ENCODE measurements around the gene GRPEL2. TPM values are rescaled to one million over a fixed set of nuclear protein-coding genes. Genes with fewer than 3 reads are reported as not detected.

The GRPEL2 gene
- total and polyA plus RNA-seq, 2 experiments from 2014 or later, result 7.6 to 19.6 TPM

DNA sequence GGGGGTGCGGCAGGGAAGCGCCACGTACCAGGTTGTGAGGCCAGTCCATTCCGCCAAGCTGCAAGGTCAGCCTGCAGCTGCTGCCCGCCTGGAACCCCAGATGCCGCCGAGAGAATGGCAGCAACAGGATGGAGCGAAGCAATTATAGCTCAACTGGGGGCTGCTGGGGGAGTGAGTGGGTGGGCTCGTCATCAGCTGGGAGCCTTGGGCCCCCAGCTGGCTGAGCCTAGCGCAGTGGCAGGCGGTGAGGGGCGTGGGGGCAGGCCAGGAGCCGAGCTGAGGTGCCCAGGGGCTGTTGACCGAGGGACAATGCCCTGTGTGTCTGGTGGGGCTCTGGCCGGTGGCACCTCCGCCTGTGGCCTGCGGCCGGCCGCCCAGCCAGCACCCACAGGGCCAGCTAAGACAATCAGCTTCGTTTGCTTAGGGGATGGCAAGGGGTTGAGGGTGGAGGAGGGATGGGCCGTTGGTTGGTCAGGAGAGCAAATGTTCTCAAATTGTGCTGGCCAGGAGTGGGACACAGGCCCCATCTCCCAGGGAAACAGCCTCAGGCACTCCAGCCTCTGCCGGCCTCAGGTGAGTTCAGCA is 34.0 kb downstream of the GRPEL2 start, which contains the start of gene IL17B:
Gene IL17B, minus strand, starts transcription at position 116 of the 585 bp plus-strand sequence. Its CDS starts 67 bp downstream, at position 49.
- H3K27ac ChIP-seq, result no peak within 1 kb of the TSS
- H3K4me3 ChIP-seq, result no peak within 1 kb of the TSS
- H3K4me1 ChIP-seq (ENCODE audit: insufficient read depth), result no peaks in the 10 kb centered on the region
- no peaks in the 10 kb centered on the region for H3K9me2 ChIP-seq (replicated peaks; ENCODE audit: insufficient read depth)
- no peaks in the 10 kb centered on the region for H3K27me3 ChIP-seq
- no peaks in the 10 kb centered on the region for H3K36me3 ChIP-seq (replicated peaks; ENCODE audit: insufficient read depth, low read depth)
- TF ChIP-seq EZH2phosphoT487 (IDR thresholded peaks at IDR 0.05; ENCODE audit: low read depth, severe bottlenecking, unreplicated experiment) (no peak), EZH2 (IDR thresholded peaks at IDR 0.05; ENCODE audit: borderline replicate concordance) (no peak)
- TF ChIP-seq, protein P1, sequence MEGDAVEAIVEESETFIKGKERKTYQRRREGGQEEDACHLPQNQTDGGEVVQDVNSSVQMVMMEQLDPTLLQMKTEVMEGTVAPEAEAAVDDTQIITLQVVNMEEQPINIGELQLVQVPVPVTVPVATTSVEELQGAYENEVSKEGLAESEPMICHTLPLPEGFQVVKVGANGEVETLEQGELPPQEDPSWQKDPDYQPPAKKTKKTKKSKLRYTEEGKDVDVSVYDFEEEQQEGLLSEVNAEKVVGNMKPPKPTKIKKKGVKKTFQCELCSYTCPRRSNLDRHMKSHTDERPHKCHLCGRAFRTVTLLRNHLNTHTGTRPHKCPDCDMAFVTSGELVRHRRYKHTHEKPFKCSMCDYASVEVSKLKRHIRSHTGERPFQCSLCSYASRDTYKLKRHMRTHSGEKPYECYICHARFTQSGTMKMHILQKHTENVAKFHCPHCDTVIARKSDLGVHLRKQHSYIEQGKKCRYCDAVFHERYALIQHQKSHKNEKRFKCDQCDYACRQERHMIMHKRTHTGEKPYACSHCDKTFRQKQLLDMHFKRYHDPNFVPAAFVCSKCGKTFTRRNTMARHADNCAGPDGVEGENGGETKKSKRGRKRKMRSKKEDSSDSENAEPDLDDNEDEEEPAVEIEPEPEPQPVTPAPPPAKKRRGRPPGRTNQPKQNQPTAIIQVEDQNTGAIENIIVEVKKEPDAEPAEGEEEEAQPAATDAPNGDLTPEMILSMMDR (IDR thresholded peaks at IDR 0.05; ENCODE audit: poor library complexity), result no peak
- no peak within 1 kb of the TSS for H3K4me2 ChIP-seq
- no peaks in the 10 kb centered on the region for H4K20me1 ChIP-seq (ENCODE audit: insufficient read depth, poor library complexity, severe bottlenecking)
- no peaks in the 10 kb centered on the region for H3K79me2 ChIP-seq
- no peak for DNase-seq (ENCODE audit: low spot score)
- H3K9me3 ChIP-seq (ENCODE audit: low read depth), result no peaks in the 10 kb centered on the region
- 91% methylated on average over 22 of the region's 22 CpGs for WGBS (ENCODE audit: low lambda C conversion rate, missing lambda C conversion rate)
- H2AFZ ChIP-seq, result no peak within 1 kb of the TSS

DNA sequence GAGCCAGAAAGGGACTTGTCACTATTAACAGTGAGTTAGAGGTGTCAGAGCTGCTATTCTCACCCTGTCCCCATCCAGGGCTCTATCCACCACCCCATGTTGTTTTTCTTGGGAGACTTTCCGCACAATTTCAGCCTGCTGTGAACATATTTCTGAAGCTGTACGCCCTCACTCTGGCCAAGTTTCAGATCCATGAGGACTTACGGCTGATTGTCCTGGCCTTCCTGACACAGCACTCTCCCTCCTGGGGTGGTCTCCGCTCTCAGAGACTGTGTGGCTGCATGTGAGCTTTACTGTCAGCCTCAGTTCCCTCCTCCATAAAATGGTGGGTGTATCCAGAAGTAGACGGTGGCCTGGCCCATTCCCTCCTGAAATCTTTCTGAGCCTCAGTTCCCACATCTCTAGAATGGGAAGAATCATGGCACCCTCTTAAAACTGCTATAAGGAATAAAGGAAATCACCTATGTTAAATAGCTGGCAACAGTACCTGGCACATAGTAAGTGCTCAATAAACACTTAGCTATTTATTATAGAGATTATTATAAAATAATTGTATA is 34.6 kb downstream of the GRPEL2 start:
- Histone ChIP-seq H3K9me2 (replicated peaks; ENCODE audit: insufficient read depth) (no peaks in the 10 kb centered on the region), H3K36me3 (replicated peaks; ENCODE audit: insufficient read depth, low read depth) (no peaks in the 10 kb centered on the region), H4K20me1 (ENCODE audit: insufficient read depth, poor library complexity, severe bottlenecking) (no peaks in the 10 kb centered on the region), H3K27ac (no peak overlapping the region), H2AFZ (no peak overlapping the region), H3K4me3 (no peak overlapping the region), H3K9me3 (ENCODE audit: low read depth) (no peaks in the 10 kb centered on the region), H3K4me2 (no peak overlapping the region), H3K79me2 (no peaks in the 10 kb centered on the region), H3K4me1 (ENCODE audit: insufficient read depth) (no peaks in the 10 kb centered on the region), H3K27me3 (no peaks in the 10 kb centered on the region)
- no peak for DNase-seq (ENCODE audit: low spot score)
- 92% methylated on average over 5 of the region's 5 CpGs for WGBS (ENCODE audit: low lambda C conversion rate, missing lambda C conversion rate)
- TF ChIP-seq, protein P1 (IDR thresholded peaks at IDR 0.05; ENCODE audit: poor library complexity), result no peak
- TF ChIP-seq EZH2phosphoT487 (IDR thresholded peaks at IDR 0.05; ENCODE audit: low read depth, severe bottlenecking, unreplicated experiment) (no peak), EZH2 (IDR thresholded peaks at IDR 0.05; ENCODE audit: borderline replicate concordance) (no peak)

DNA sequence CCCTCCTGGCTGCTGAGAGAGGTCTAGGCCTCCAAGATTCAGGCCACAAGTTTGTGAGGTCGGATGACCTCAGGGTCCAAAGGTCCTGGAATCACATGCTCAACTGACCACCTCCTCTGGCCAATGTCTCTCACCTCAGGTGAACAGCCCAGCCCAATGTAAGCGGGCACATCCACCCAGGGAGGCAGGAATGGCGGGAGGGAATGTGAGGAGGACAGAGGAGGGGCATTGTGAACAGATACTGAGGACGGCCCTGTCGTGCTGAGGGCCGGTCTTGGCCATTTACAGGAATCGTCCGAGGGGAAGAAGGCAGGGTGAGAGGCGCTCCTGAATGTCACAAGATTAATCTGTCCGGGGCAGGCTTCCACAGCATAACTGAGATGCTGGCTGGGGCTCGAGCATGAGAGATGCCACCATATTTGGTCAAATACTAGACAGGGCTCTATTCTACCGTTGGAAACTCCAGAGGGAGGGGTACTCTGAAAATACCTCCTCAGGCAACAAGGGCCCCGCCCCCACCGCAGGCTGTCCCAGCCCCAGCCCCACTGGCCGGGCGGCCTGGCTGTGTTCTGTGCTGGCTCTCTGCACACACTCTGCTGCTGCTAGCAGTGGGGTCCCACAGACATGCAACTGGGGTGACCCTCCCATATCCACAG is 35.3 kb downstream of the GRPEL2 start:
- DNase-seq (ENCODE audit: low spot score), result no peak
- TF ChIP-seq, protein P1 (IDR thresholded peaks at IDR 0.05; ENCODE audit: poor library complexity), result no peak
- TF ChIP-seq EZH2 (IDR thresholded peaks at IDR 0.05; ENCODE audit: borderline replicate concordance), result no peak
- no peak for TF ChIP-seq EZH2phosphoT487 (IDR thresholded peaks at IDR 0.05; ENCODE audit: low read depth, severe bottlenecking, unreplicated experiment)
- no peak overlapping the region for H2AFZ ChIP-seq

More for the DNA sequence above, 35.3 kb downstream of the GRPEL2 start:
- Histone ChIP-seq H3K9me3 (ENCODE audit: low read depth) (no peaks in the 10 kb centered on the region), H3K4me1 (ENCODE audit: insufficient read depth) (peaks cover 4% of the 10 kb centered on the region), H3K27me3 (no peaks in the 10 kb centered on the region), H3K27ac (no peak overlapping the region), H3K36me3 (replicated peaks; ENCODE audit: insufficient read depth, low read depth) (no peaks in the 10 kb centered on the region), H3K4me2 (no peak overlapping the region), H4K20me1 (ENCODE audit: insufficient read depth, poor library complexity, severe bottlenecking) (no peaks in the 10 kb centered on the region), H3K79me2 (no peaks in the 10 kb centered on the region), H3K4me3 (no peak overlapping the region), H3K9me2 (replicated peaks; ENCODE audit: insufficient read depth) (no peaks in the 10 kb centered on the region)
- WGBS (ENCODE audit: low lambda C conversion rate, missing lambda C conversion rate), result 78% methylated on average over 16 of the region's 16 CpGs

Data from hepatocyte (in vitro differentiated cells).